SK-N-SH (cell line): ENCODE data around the gene PLAGL2.

ENCODE experiments used
- CTCF ChIP-seq: fragments of 200-600 bp; sonication (generic); IDR thresholded peaks from 2 replicates; pipeline ENCODE4 v1.6.1; 2017; ENCODE audit warnings: antibody characterized with exemption, mild to moderate bottlenecking, moderate library complexity
- EP300 ChIP-seq, 2 experiments: IDR thresholded peaks; 2 replicates each; pipeline versions ENCODE4 v1.4.0 to v1.6.1; 2012; ENCODE audit warnings: borderline replicate concordance in 1 of 2, low read depth in 1 of 2, low read length in 1 of 2
- EZH2phosphoT487 ChIP-seq: fragments of 200-600 bp; sonication (generic); IDR thresholded peaks from 2 replicates; pipeline ENCODE4 v1.6.1; 2017; ENCODE audit warnings: low read depth, mixed run types, mild to moderate bottlenecking, antibody characterized with exemption, moderate library complexity, borderline replicate concordance
- IRF3 ChIP-seq: fragments of 150-350 bp; IDR thresholded peaks from 2 replicates; pipeline ENCODE4 v1.6.1; 2016; ENCODE audit warnings: mild to moderate bottlenecking, low read depth, low read length
- MAX ChIP-seq: IDR thresholded peaks from 2 replicates; pipeline ENCODE4 v1.4.0; 2012; ENCODE audit warnings: low read depth
- RFX5 ChIP-seq: IDR thresholded peaks from 2 replicates; pipeline ENCODE4 v1.6.1; 2012; ENCODE audit warnings: mild to moderate bottlenecking, improper control_type of control experiment, low read length
- USF1 ChIP-seq: IDR thresholded peaks from 2 replicates; pipeline ENCODE4 v1.4.0; 2012; ENCODE audit warnings: low read depth, borderline replicate concordance
- YY1 ChIP-seq: IDR thresholded peaks from 2 replicates; pipeline ENCODE4 v1.4.0; 2012; ENCODE audit warnings: low read depth, mild to moderate bottlenecking
- ZBTB33 ChIP-seq: IDR thresholded peaks from 2 replicates; pipeline ENCODE4 v1.4.0; 2012; ENCODE audit warnings: low read depth, borderline replicate concordance
- TF ChIP-seq, protein P1 (sequence below): IDR thresholded peaks from 2 replicates; pipeline ENCODE4; 2012
- TF ChIP-seq, protein P2 (sequence below): fragments of 150-350 bp; IDR thresholded peaks from 2 replicates; pipeline ENCODE4 v1.6.1; 2017; ENCODE audit warnings: antibody characterized with exemption, low read length, low read depth, borderline replicate concordance

DNA sequence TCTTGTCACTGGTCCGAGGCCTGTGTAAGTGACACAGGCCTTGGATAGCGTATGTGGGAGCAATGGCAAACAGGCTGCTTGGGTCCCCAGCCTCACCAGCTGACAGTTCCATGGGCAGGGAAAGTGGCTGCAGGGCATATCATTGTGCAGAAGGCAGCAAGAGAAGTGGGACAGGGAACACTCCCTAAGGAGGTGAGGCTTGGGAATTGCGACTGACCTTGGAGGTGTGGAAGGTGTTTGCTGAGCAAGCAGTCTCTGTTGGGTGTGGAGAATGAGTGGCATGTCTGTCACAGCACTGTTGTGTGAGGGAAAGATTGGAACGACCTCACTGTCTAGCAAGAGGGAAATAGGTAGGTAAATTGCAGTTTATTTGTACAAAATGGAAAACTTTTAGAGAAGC, 16.9 kb upstream of the PLAGL2 start:
- TF ChIP-seq EP300 (IDR thresholded peaks at IDR 0.05; ENCODE audit: borderline replicate concordance in 1 of 2, low read depth in 1 of 2, low read length in 1 of 2), result no peak
- TF ChIP-seq EZH2phosphoT487, result no peak
- TF ChIP-seq CTCF, result no peak
- no peak for TF ChIP-seq RFX5
- no peak for TF ChIP-seq IRF3
- no peak for TF ChIP-seq USF1
- no peak for TF ChIP-seq YY1
- no peak for TF ChIP-seq MAX
- TF ChIP-seq, protein P1, sequence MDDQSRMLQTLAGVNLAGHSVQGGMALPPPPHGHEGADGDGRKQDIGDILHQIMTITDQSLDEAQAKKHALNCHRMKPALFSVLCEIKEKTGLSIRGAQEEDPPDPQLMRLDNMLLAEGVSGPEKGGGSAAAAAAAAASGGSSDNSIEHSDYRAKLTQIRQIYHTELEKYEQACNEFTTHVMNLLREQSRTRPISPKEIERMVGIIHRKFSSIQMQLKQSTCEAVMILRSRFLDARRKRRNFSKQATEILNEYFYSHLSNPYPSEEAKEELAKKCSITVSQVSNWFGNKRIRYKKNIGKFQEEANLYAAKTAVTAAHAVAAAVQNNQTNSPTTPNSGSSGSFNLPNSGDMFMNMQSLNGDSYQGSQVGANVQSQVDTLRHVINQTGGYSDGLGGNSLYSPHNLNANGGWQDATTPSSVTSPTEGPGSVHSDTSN, result no peak
- TF ChIP-seq, protein P2, sequence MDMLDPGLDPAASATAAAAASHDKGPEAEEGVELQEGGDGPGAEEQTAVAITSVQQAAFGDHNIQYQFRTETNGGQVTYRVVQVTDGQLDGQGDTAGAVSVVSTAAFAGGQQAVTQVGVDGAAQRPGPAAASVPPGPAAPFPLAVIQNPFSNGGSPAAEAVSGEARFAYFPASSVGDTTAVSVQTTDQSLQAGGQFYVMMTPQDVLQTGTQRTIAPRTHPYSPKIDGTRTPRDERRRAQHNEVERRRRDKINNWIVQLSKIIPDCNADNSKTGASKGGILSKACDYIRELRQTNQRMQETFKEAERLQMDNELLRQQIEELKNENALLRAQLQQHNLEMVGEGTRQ, result no peak
- TF ChIP-seq ZBTB33, result no peak
